ENCODE results near the gene GCLM. TPM values are rescaled to one million over a fixed set of nuclear protein-coding genes. Genes with fewer than 3 reads are reported as not detected.

The GCLM gene
- total and polyA plus RNA-seq, 9 of the 15 experiments (the other 6 are each of a cell fraction or from before 2014, with no cell fraction given): 9.3 to 71.6 (median 24.5) TPM

- TF ChIP-seq MYNN (IDR thresholded peaks at IDR 0.05) (no peak), MYNN (CRISPR knock-in tag; IDR thresholded peaks at IDR 0.05) (no peak), TSC22D4 (tag; IDR thresholded peaks at IDR 0.05) (no peak), ZEB2 (IDR thresholded peaks at IDR 0.05) (0 out of 2 replicates have a peak, but pooled peaks have one; percentile 30), NCOR1 (IDR thresholded peaks at IDR 0.05) (peak; percentile 23; the same call in 1 of the 2 replicates), ETV5 (CRISPR knock-in tag; IDR thresholded peaks at IDR 0.05; ENCODE audit: low read depth) (no peak), PHB2 (IDR thresholded peaks at IDR 0.05; ENCODE audit: low read depth) (peak; percentile 35; the same call in 1 of the 2 replicates), KDM4B (IDR thresholded peaks at IDR 0.05; ENCODE audit: borderline replicate concordance in 2 of 2, low read depth in 1 of 2) (no peak), RREB1 (CRISPR knock-in tag; IDR thresholded peaks at IDR 0.05) (no peak), CBFA2T2 (conservative IDR thresholded peaks at IDR 0.05) (peak; percentile 63), CTBP1 (IDR thresholded peaks at IDR 0.05; ENCODE audit: borderline replicate concordance) (peak; percentile 47; the same call in 1 of the 2 replicates), ZNF318 (IDR thresholded peaks at IDR 0.05; ENCODE audit: borderline replicate concordance in 1 of 2, low read depth in 1 of 2) (no peak), POLR2AphosphoS2 (IDR thresholded peaks at IDR 0.05; ENCODE audit: low read length) (no peak), ZSCAN32 (CRISPR knock-in tag; IDR thresholded peaks at IDR 0.05) (no peak), ZNF133 (CRISPR knock-in tag; IDR thresholded peaks at IDR 0.05) (no peak), KHSRP (IDR thresholded peaks at IDR 0.05) (no peak)
Observed at GRCh38 chr1:93844262-93845045, 64.8 kb downstream of the GCLM start (continued).

Data from K562 (cell line).